Neuronal stem cell (in vitro differentiated cells): ENCODE results near the gene GRIN2A.

ENCODE experiments used
- DNase-seq: peaks from one replicate; pipeline ENCODE4 v3.0.0-alpha.2; 2013; ENCODE audit warnings: low spot score
- H2AFZ ChIP-seq: one replicate; pipeline ENCODE4 v1.6.1; 2013; ENCODE audit warnings: mild to moderate bottlenecking, low read length, inconsistent platforms
- H2AK5ac ChIP-seq: 2 replicates; pipeline ENCODE4 v1.6.1; 2013; ENCODE audit warnings: low read depth, mild to moderate bottlenecking, inconsistent platforms, low read length, moderate library complexity, mixed read lengths
- H2BK120ac ChIP-seq: 2 replicates; pipeline ENCODE4 v1.6.1; 2013; ENCODE audit warnings: low read depth, mild to moderate bottlenecking, inconsistent platforms, low read length, moderate library complexity, mixed read lengths
- H2BK12ac ChIP-seq: one replicate; pipeline ENCODE4 v1.6.1; 2013; ENCODE audit warnings: low read length, inconsistent platforms
- H2BK15ac ChIP-seq: 2 replicates; pipeline ENCODE4 v1.6.1; 2013; ENCODE audit warnings: mild to moderate bottlenecking, low read length, inconsistent platforms, mixed read lengths
- H2BK5ac ChIP-seq: one replicate; pipeline ENCODE4 v1.6.1; 2013; ENCODE audit warnings: inconsistent platforms, mild to moderate bottlenecking, low read length, moderate library complexity
- H3K14ac ChIP-seq: one replicate; pipeline ENCODE4 v1.6.1; 2013; ENCODE audit warnings: low read length, inconsistent platforms
- H3K18ac ChIP-seq: 2 replicates; pipeline ENCODE4 v1.6.1; 2013; ENCODE audit warnings: low read length, inconsistent platforms
- H3K23ac ChIP-seq: 2 replicates; pipeline ENCODE4 v1.6.1; 2013; ENCODE audit warnings: low read depth, mild to moderate bottlenecking, mixed read lengths, low read length, inconsistent platforms; ENCODE audit not compliant: poor library complexity
- H3K27ac ChIP-seq: replicated peaks from 3 replicates; pipeline ENCODE4 v1.5.1; 2013; ENCODE audit warnings: low read length, inconsistent platforms
- H3K27me3 ChIP-seq, 3 experiments: 2 replicates each; pipeline ENCODE4 v1.6.1; 2013; ENCODE audit warnings: low read length in 3 of 3, mild to moderate bottlenecking in 2 of 3, inconsistent platforms in 1 of 3, low read depth in 1 of 3, mixed read lengths in 1 of 3, moderate library complexity in 1 of 3; ENCODE audit not compliant: control insufficient read depth in 3 of 3, insufficient read depth in 3 of 3
- H3K36me3 ChIP-seq, 2 donors: replicated peaks in 1 of 2; 2 replicates each; pipeline ENCODE4 v1.6.1; 2013; ENCODE audit warnings: low read length in 2 of 2; ENCODE audit not compliant: control insufficient read depth in 2 of 2, insufficient read depth in 2 of 2
- H3K4ac ChIP-seq: 2 replicates; pipeline ENCODE4 v1.6.1; 2013; ENCODE audit warnings: inconsistent platforms, mild to moderate bottlenecking, low read length, moderate library complexity
- H3K4me1 ChIP-seq, 2 donors: 1 replicate in 1 of 2; 2 replicates in 1 of 2; pipeline ENCODE4 v1.6.1; 2013; ENCODE audit warnings: low read length in 2 of 2, low read depth in 1 of 2; ENCODE audit not compliant: control insufficient read depth in 2 of 2, insufficient read depth in 1 of 2
- H3K4me2 ChIP-seq: one replicate; pipeline ENCODE4 v1.6.1; 2013; ENCODE audit warnings: mild to moderate bottlenecking, low read length, inconsistent platforms; ENCODE audit not compliant: insufficient read depth, poor library complexity, severe bottlenecking
- H3K4me3 ChIP-seq, 2 donors: 2 replicates each; pipeline ENCODE4 v1.5.1; 2013; ENCODE audit warnings: low read length in 2 of 2, mild to moderate bottlenecking in 2 of 2, inconsistent platforms in 1 of 2, moderate library complexity in 1 of 2
- H3K79me1 ChIP-seq: one replicate; pipeline ENCODE4 v1.6.1; 2013; ENCODE audit warnings: low read depth, mild to moderate bottlenecking, inconsistent platforms, low read length, moderate library complexity
- H3K9ac ChIP-seq: one replicate; pipeline ENCODE4 v1.6.1; 2013; ENCODE audit warnings: mild to moderate bottlenecking, low read depth, low read length, inconsistent platforms; ENCODE audit not compliant: poor library complexity
- H3K9me3 ChIP-seq, 2 donors: replicated peaks in 1 of 2; 2 replicates each; pipeline versions ENCODE3 to v1.6.1; 2013; ENCODE audit warnings: low read length in 2 of 2, mild to moderate bottlenecking in 2 of 2, inconsistent platforms in 1 of 2, low read depth in 1 of 2, mixed read lengths in 1 of 2, moderate library complexity in 1 of 2; ENCODE audit not compliant: control insufficient read depth in 2 of 2, insufficient read depth in 1 of 2
- H4K8ac ChIP-seq: one replicate; pipeline ENCODE4 v1.6.1; 2013; ENCODE audit warnings: low read depth, mild to moderate bottlenecking, inconsistent platforms, low read length, moderate library complexity
- H4K91ac ChIP-seq: one replicate; pipeline ENCODE4 v1.6.1; 2013; ENCODE audit warnings: low read length, low read depth, mild to moderate bottlenecking, inconsistent platforms; ENCODE audit not compliant: poor library complexity
- WGBS, 2 donors: extraction: QIAGEN DNeasy Blood & Tissue Kit; methylation state at CpG; one replicate each; pipeline ENCODE4 v1.1.7; 2013; ENCODE audit warnings: missing lambda C conversion rate in 2 of 2, mixed read lengths in 1 of 2; ENCODE audit not compliant: insufficient read length in 2 of 2, insufficient replicate concordance in 1 of 2; ENCODE audit errors: extremely low coverage in 2 of 2; 5-methylcytosine and 5-hydroxymethylcytosine counted together

The GRIN2A gene

DNA sequence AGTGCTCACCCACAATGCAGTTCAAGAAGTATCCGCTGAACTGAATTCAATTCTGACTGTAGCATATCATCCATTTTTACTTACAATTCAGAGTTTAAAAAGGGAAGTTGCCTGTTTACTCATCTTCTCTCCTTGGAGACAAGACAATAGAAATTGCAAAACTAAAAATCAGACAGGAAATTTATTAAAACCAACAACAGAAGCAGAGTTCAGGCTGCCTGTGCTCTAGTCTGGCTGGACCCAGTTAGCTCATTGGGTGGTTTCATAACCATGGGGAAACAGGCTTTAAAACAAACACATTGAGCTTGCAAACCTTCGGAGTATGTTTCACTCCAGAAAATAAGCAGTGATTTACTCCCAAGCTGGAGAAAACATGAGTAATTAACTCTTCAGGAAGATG is 321.4 kb downstream of the GRIN2A start:
- no peaks in the 10 kb centered on the region for H3K79me1 ChIP-seq
- no peak overlapping the region for H2BK5ac ChIP-seq
- H3K4me1 ChIP-seq = no peaks in the 10 kb centered on the region
- no peak overlapping the region for H2AFZ ChIP-seq
- H3K14ac ChIP-seq = no peak overlapping the region
- H3K23ac ChIP-seq = no peak overlapping the region
- no peak overlapping the region for H2AK5ac ChIP-seq
- no CpG with 5 or more reads among the region's 2 CpGs for WGBS, 2 donors
- H2BK120ac ChIP-seq = no peak overlapping the region
- no peak overlapping the region for H3K4me2 ChIP-seq
- H3K27me3 ChIP-seq = no peaks in the 10 kb centered on the region
- H3K36me3 ChIP-seq = no peaks in the 10 kb centered on the region
- no peaks in the 10 kb centered on the region for H3K9me3 ChIP-seq
- DNase-seq = no peak
- H2BK12ac ChIP-seq = no peak overlapping the region
- no peak overlapping the region for H3K18ac ChIP-seq
- no peak overlapping the region for H3K27ac ChIP-seq
- H4K8ac ChIP-seq = no peak overlapping the region
- no peak overlapping the region for H3K4ac ChIP-seq
- no peak overlapping the region for H3K4me3 ChIP-seq
- no peak overlapping the region for H2BK15ac ChIP-seq
- H4K91ac ChIP-seq = no peak overlapping the region
- H3K9ac ChIP-seq = no peak overlapping the region

DNA sequence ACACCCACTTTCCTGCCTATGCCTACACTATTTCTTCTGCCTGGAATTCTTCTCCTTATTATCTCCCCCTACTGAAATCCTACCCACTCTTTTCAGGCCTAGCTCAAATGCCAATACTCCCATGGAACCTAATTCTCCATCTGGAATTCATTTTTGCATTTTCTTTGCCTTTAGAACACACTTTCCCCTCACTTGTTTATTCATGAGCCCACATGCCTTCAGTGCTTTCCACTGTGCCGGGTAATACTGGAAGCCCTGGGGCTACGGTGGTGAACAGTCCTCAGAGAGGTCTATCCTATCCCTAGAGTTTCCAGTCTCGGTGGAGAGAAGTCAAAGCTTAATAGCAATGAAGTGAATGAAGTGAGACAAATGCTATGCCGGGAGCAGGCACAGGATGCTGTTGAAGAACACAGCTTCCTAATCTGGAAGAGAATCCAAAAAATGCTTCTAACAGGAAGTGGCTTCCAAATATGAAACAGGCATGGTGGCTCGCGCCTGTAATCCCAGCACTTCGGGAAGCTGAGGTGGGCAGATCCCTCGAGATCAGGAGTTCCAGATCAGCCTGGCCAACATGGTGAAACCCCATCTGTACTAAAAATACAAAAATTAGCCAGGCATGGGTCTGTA is 322.4 kb downstream of the GRIN2A start:
- no peaks in the 10 kb centered on the region for H3K9me3 ChIP-seq
- H3K36me3 ChIP-seq = no peaks in the 10 kb centered on the region
- no peak overlapping the region for H3K18ac ChIP-seq
- no peaks in the 10 kb centered on the region for H3K79me1 ChIP-seq
- no peak overlapping the region for H2AFZ ChIP-seq
- no peak overlapping the region for H2BK120ac ChIP-seq
- no peaks in the 10 kb centered on the region for H3K27me3 ChIP-seq
- DNase-seq = no peak
- no peaks in the 10 kb centered on the region for H3K4me1 ChIP-seq
- no peak overlapping the region for H3K23ac ChIP-seq
- no peak overlapping the region for H3K4me3 ChIP-seq
- no peak overlapping the region for H2AK5ac ChIP-seq
- H4K91ac ChIP-seq = no peak overlapping the region
- WGBS, 2 donors = no CpG with 5 or more reads among the region's 8 CpGs
- H2BK5ac ChIP-seq = no peak overlapping the region
- no peak overlapping the region for H3K14ac ChIP-seq
- H2BK12ac ChIP-seq = no peak overlapping the region
- no peak overlapping the region for H3K27ac ChIP-seq
- H3K4me2 ChIP-seq = no peak overlapping the region
- H4K8ac ChIP-seq = no peak overlapping the region
- H2BK15ac ChIP-seq = no peak overlapping the region
- H3K4ac ChIP-seq = no peak overlapping the region
- no peak overlapping the region for H3K9ac ChIP-seq

DNA sequence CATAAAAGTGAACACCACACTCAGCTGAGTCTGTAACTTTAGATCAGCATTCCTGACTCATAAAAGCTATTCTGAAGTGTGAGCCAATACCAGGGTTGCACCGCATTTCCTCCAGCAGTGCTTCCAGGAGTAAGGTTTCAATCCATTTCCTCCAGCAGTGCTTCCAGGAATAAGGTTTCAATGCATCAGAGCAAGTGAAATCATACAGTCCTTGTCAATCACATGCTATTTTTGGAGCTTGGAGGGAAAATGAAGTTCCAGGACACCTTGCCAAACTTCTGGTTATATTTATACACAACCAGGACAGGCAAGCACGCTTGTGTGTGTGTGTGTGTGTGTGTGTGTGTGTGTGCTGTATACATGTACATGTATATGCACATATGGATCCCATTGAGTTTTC is 327.6 kb downstream of the GRIN2A start:
- H3K4me3 ChIP-seq = no peak overlapping the region
- no peaks in the 10 kb centered on the region for H3K27me3 ChIP-seq
- no peaks in the 10 kb centered on the region for H3K36me3 ChIP-seq
- H2BK120ac ChIP-seq = no peak overlapping the region
- H4K91ac ChIP-seq = no peak overlapping the region
- H3K4ac ChIP-seq = no peak overlapping the region
- H3K9me3 ChIP-seq = no peaks in the 10 kb centered on the region
- no peak overlapping the region for H4K8ac ChIP-seq
- H2BK12ac ChIP-seq = no peak overlapping the region
- H3K14ac ChIP-seq = no peak overlapping the region
- H2BK5ac ChIP-seq = no peak overlapping the region
- no peak overlapping the region for H3K9ac ChIP-seq
- no peak overlapping the region for H3K4me2 ChIP-seq
- WGBS, 2 donors = no CpG with 5 or more reads among the region's 2 CpGs
- no peak overlapping the region for H3K27ac ChIP-seq
- H3K23ac ChIP-seq = no peak overlapping the region
- H3K4me1 ChIP-seq = peaks cover 0 to 1% of the 10 kb centered on the region in 2 donors
- H2BK15ac ChIP-seq = no peak overlapping the region
- H2AK5ac ChIP-seq = no peak overlapping the region
- no peak overlapping the region for H2AFZ ChIP-seq
- DNase-seq = no peak
- H3K18ac ChIP-seq = no peak overlapping the region
- H3K79me1 ChIP-seq = no peaks in the 10 kb centered on the region

DNA sequence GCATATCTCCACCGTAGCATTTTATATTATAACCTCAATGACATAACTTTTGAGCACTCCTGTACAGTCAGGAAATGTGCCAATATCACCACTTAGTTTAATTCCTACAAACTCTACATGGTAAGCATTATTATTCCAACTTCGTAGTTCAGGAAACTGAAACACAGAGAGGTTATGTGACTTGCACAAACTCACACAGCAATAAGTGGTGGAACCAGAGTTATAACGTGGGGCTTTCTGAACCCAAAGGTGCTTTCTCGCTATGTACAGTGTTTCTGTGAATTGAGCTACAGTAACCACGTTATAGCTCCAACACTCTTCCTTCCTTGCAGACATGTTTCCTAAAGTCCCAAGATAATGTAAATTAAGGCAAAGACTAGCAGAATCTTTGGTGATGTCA is 330.2 kb downstream of the GRIN2A start:
- no peak for DNase-seq
- Histone ChIP-seq H2BK120ac (no peak overlapping the region), H3K14ac (no peak overlapping the region), H3K4ac (no peak overlapping the region), H3K4me1 (peaks cover 0 to 2% of the 10 kb centered on the region in 2 donors), H3K36me3 (no peaks in the 10 kb centered on the region), H2AK5ac (no peak overlapping the region), H4K8ac (no peak overlapping the region), H2BK5ac (no peak overlapping the region), H3K4me3 (no peak overlapping the region), H3K9me3 (no peaks in the 10 kb centered on the region), H3K18ac (no peak overlapping the region), H3K4me2 (no peak overlapping the region), H3K27me3 (no peaks in the 10 kb centered on the region), H3K79me1 (no peaks in the 10 kb centered on the region), H2BK12ac (no peak overlapping the region), H4K91ac (no peak overlapping the region), H2BK15ac (no peak overlapping the region), H3K23ac (no peak overlapping the region), H2AFZ (no peak overlapping the region), H3K9ac (no peak overlapping the region), H3K27ac (no peak overlapping the region)
- WGBS, 2 donors = no CpG with 5 or more reads among the region's 5 CpGs
